CD4-positive, CD25-positive, alpha-beta regulatory T cell (primary cell): ENCODE results near the gene RGL4. TPM values are rescaled to one million over a fixed set of nuclear protein-coding genes. Genes with fewer than 3 reads are reported as not detected.

ENCODE experiments used
- ATAC-seq, 2 donors: fragments of 150-1000 bp; cut with Tn5 transposase; one replicate each; pipeline ENCODE4 v1.10.0; 2021; ENCODE audit warnings: low read depth in 2 of 2, moderate number of reproducible peaks in 2 of 2, moderate library complexity in 1 of 2
- DNase-seq, 3 donors: peaks; one replicate each; pipeline versions ENCODE4 v3.0.0 to v3.0.0-alpha.2; 2012 to 2022; ENCODE audit warnings: mixed read lengths in 1 of 3
- H3K27ac ChIP-seq: one replicate; pipeline ENCODE4 v1.7.0; 2013; ENCODE audit warnings: mild to moderate bottlenecking, low read length; ENCODE audit not compliant: insufficient read depth, poor library complexity, severe bottlenecking
- H3K27me3 ChIP-seq: one replicate; pipeline ENCODE4 v1.7.0; 2013; ENCODE audit warnings: low read length; ENCODE audit not compliant: control insufficient read depth, insufficient read depth
- H3K36me3 ChIP-seq: one replicate; pipeline ENCODE4 v1.7.0; 2013; ENCODE audit warnings: mild to moderate bottlenecking, low read length, moderate library complexity; ENCODE audit not compliant: control insufficient read depth, insufficient read depth
- H3K4me1 ChIP-seq: 2 replicates; pipeline ENCODE4 v1.7.0; 2013; ENCODE audit warnings: mild to moderate bottlenecking, low read length; ENCODE audit not compliant: insufficient read depth, control insufficient read depth, poor library complexity, severe bottlenecking
- H3K4me3 ChIP-seq: one replicate; pipeline ENCODE4 v1.7.0; 2013; ENCODE audit warnings: low read depth, mild to moderate bottlenecking, low read length, moderate library complexity
- H3K9me3 ChIP-seq, 2 experiments: 1 replicate in 1 of 2; 2 replicates in 1 of 2; pipeline ENCODE4 v1.7.0; 2013; ENCODE audit warnings: low read length in 2 of 2, mild to moderate bottlenecking in 1 of 2, moderate library complexity in 1 of 2; ENCODE audit not compliant: control insufficient read depth in 2 of 2
- H3K27ac Mint-ChIP-seq, 3 donors: one replicate each; pipeline ENCODE4 v1.8.0; 2020 to 2022; ENCODE audit warnings: mild to moderate bottlenecking in 3 of 3, mixed read lengths in 3 of 3, moderate library complexity in 2 of 3
- H3K27me3 Mint-ChIP-seq: one replicate; pipeline ENCODE4 v1.8.0; 2022; ENCODE audit warnings: mild to moderate bottlenecking, mixed read lengths
- H3K36me3 Mint-ChIP-seq: one replicate; pipeline ENCODE4 v1.8.0; 2020; ENCODE audit warnings: mixed read lengths
- H3K4me1 Mint-ChIP-seq, 4 donors: one replicate each; pipeline ENCODE4 v1.8.0; 2020 to 2022; ENCODE audit warnings: mixed read lengths in 4 of 4, mild to moderate bottlenecking in 1 of 4
- H3K4me3 Mint-ChIP-seq, 4 donors: one replicate each; pipeline ENCODE4 v1.8.0; 2020 to 2022; ENCODE audit warnings: mild to moderate bottlenecking in 4 of 4, mixed read lengths in 4 of 4, moderate library complexity in 3 of 4
- H3K9me3 Mint-ChIP-seq, 7 donors: one replicate each; pipeline ENCODE4 v1.8.0; 2020 to 2022; ENCODE audit warnings: mixed read lengths in 7 of 7, mild to moderate bottlenecking in 3 of 7, moderate library complexity in 2 of 7
- polyA plus RNA-seq, 4 donors: library from polyadenylated mRNA; unstranded; fragments of 300-500 nt; fragmentation: Illumina TruSeq; gene quantifications; one replicate each; pipeline ENCODE4 v1.2.3, GENCODE V29; 2021
- total RNA-seq: library from RNA; stranded (reverse); gene quantifications from one replicate; pipeline ENCODE4 v1.2.3, GENCODE V29; 2022

The RGL4 gene
- total and polyA plus RNA-seq, 5 donors from 2014 or later, result 22.1 to 85.0 (median 82.7) TPM

- Mint-ChIP-seq H3K9me3 (peaks cover 0 to 2% (median 0%) of the 10 kb centered on the region in 7 donors), H3K27me3 (no peaks in the 10 kb centered on the region), H3K4me3 (peak overlapping the region; percentile 83 to 99 (median 98)), H3K36me3 (peaks cover 40% of the 10 kb centered on the region), H3K27ac (peak overlapping the region; percentile 99 to 100 (median 100)), H3K4me1 (peaks cover 0 to 71% (median 31%) of the 10 kb centered on the region in 4 donors)
- H3K36me3 ChIP-seq, result peaks cover 48% of the 10 kb centered on the region
- no peaks in the 10 kb centered on the region for H3K9me3 ChIP-seq
- H3K4me1 ChIP-seq, result peaks cover 34% of the 10 kb centered on the region
- ATAC-seq (peak; percentile 100), DNase-seq (peak; percentile 52 to 94 (median 85))
- peak overlapping the region; percentile 91 for H3K27ac ChIP-seq
- H3K27me3 ChIP-seq, result no peaks in the 10 kb centered on the region
- peak overlapping the region; percentile 84 for H3K4me3 ChIP-seq
Observed at GRCh38 chr22:23696326-23696851, 5.6 kb downstream of the RGL4 start.

DNA sequence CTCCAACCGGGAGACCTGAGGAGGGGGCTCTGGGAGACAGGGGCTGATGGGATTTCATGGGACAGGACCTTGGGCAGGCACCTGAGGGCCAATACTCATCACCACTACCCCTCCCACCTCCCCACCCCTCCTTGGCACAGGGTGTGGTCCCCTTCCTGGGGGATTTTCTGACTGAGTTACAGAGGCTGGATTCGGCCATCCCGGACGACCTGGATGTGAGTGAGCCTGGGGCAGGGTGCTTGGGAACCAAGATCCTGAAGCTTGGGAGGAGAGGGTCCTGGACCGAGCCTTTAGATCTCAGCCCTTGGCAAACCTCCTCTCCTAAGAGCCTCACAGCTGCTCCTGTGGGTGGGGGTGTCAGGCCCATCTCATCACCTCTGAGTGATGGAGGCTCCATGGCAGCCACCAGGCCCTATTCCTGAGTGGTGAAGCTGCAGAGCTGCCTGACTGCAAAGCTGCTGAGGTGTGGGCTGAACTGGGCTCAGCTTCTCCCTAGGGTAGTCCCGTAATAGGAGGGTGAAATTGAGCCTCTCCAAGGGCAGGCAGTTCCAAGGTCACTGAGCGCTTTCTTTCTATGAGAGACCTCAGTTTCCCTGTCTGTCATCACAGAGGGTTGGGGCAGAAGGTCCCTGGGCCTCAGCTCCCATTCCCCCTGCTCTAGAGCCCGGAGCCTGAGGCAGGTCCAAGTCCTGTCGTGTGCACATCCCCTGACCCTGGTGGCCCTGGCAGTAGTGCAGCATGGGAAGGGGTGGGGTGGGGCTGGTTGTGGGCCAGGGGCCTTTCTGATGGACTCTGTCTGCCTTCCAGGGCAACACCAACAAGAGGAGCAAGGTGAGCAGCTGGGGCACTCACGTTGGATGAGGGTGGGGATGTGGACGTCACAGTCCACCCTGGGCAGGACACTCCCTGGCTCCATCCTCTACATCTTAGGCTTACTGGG is 6.5 kb downstream of the RGL4 start:
- Histone ChIP-seq H3K36me3 (peaks cover 57% of the 10 kb centered on the region), H3K27ac (peak overlapping the region; percentile 91), H3K27me3 (no peaks in the 10 kb centered on the region), H3K4me3 (peak overlapping the region; percentile 84), H3K9me3 (no peaks in the 10 kb centered on the region), H3K4me1 (peaks cover 34% of the 10 kb centered on the region)
- Mint-ChIP-seq H3K4me3 (peak overlapping the region; percentile 83 to 99 (median 98)), H3K27me3 (no peaks in the 10 kb centered on the region), H3K4me1 (peaks cover 9 to 80% (median 38%) of the 10 kb centered on the region in 4 donors), H3K36me3 (peaks cover 48% of the 10 kb centered on the region), H3K27ac (peak overlapping the region; percentile 99 to 100 (median 100)), H3K9me3 (peaks cover 0 to 2% (median 0%) of the 10 kb centered on the region in 7 donors)
- DNase-seq, result no peak
- no peak for ATAC-seq

GRCh38 chr22:23698094-23698493 is 7.3 kb downstream of the RGL4 start:
- peak overlapping the region; percentile 50 to 99 (median 73) for H3K4me3 Mint-ChIP-seq
- peaks cover 9 to 84% (median 44%) of the 10 kb centered on the region in 4 donors for H3K4me1 Mint-ChIP-seq
- peaks cover 49% of the 10 kb centered on the region for H3K36me3 Mint-ChIP-seq
- no peaks in the 10 kb centered on the region for H3K27me3 Mint-ChIP-seq
- DNase-seq (no peak), ATAC-seq (no peak)
- H3K27ac Mint-ChIP-seq, result peak overlapping the region; percentile 99 to 100 (median 100)
- Histone ChIP-seq H3K27ac (peak overlapping the region; percentile 91), H3K4me1 (peaks cover 34% of the 10 kb centered on the region), H3K27me3 (no peaks in the 10 kb centered on the region), H3K9me3 (no peaks in the 10 kb centered on the region), H3K36me3 (peaks cover 64% of the 10 kb centered on the region), H3K4me3 (no peak overlapping the region)
- H3K9me3 Mint-ChIP-seq, result peaks cover 0 to 2% (median 0%) of the 10 kb centered on the region in 7 donors

DNA sequence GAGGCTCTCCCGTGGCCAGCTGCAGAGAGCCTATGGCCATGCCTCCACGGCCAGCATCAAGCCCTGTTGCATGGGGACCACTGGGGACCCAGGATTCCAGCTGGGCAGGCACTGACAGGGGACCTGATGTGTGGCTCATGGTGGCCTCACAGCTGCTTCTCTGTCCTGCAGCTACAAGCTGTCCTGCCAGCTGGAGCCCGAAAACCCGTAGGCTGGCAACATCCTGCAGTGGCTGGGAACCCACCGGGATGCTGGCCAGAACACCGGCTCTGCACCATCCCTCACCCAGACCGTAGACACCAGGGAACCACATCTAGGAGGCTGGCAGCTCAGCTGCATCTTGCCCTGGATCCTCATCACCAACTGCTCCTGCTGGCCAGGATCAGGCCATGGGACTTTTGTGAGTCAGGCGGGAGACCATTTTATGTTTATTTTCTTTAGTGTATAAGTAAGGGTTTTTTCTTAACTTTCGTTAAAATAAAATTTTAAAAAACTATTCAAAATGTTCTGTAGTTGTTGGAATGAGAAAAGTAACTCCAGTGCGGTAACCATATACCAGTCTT is 7.9 kb downstream of the RGL4 start:
- DNase-seq, result no peak
- Histone ChIP-seq H3K9me3 (no peaks in the 10 kb centered on the region), H3K4me3 (no peak overlapping the region), H3K4me1 (peaks cover 34% of the 10 kb centered on the region), H3K36me3 (peaks cover 64% of the 10 kb centered on the region), H3K27ac (no peak overlapping the region), H3K27me3 (no peaks in the 10 kb centered on the region)
- Mint-ChIP-seq H3K4me1 (peaks cover 9 to 90% (median 48%) of the 10 kb centered on the region in 4 donors), H3K9me3 (peaks cover 0 to 2% (median 0%) of the 10 kb centered on the region in 7 donors), H3K36me3 (peaks cover 56% of the 10 kb centered on the region), H3K27ac (peak overlapping the region in 2 of 3 donors; percentile 69 to 100), H3K27me3 (no peaks in the 10 kb centered on the region), H3K4me3 (peak overlapping the region; percentile 10 to 83 (median 56))
- ATAC-seq, result no peak

GRCh38 chr22:23700706-23701105 is 9.9 kb downstream of the RGL4 start:
- Mint-ChIP-seq H3K4me1 (peaks cover 21 to 93% (median 61%) of the 10 kb centered on the region in 4 donors), H3K27me3 (no peaks in the 10 kb centered on the region), H3K27ac (peak overlapping the region in 2 of 3 donors; percentile 71 to 72), H3K9me3 (peaks cover 0 to 2% (median 0%) of the 10 kb centered on the region in 7 donors), H3K4me3 (no peak overlapping the region), H3K36me3 (peaks cover 70% of the 10 kb centered on the region)
- Histone ChIP-seq H3K27me3 (no peaks in the 10 kb centered on the region), H3K4me1 (peaks cover 42% of the 10 kb centered on the region), H3K9me3 (no peaks in the 10 kb centered on the region), H3K36me3 (peaks cover 57% of the 10 kb centered on the region), H3K4me3 (no peak overlapping the region), H3K27ac (no peak overlapping the region)
- ATAC-seq, result no peak
- DNase-seq, result no peak

DNA sequence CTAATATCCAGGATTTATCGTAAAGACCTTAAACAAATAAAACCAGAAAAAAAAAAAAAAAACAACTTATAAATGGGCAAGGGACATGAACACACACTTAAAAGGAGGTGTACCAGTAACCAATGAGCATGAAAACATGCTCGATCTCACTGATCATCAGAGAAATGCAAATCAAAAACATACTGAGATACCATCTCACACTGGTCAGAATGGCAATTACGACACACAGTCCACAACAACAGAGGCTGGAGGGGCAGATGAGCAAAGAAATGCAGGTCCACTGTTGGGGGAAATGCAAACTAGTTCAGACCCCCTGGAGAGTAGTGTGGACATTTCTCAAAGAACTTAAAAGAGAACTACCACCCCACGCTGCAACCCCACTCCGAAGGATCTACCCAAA is 13.2 kb downstream of the RGL4 start:
- peaks cover 76% of the 10 kb centered on the region for H3K36me3 ChIP-seq
- H3K4me1 ChIP-seq, result peaks cover 18% of the 10 kb centered on the region
- Mint-ChIP-seq H3K27me3 (no peaks in the 10 kb centered on the region), H3K4me3 (peak overlapping the region in 1 of 4 donors; percentile 59), H3K27ac (peak overlapping the region; percentile 18 to 84 (median 77)), H3K36me3 (peaks cover 89% of the 10 kb centered on the region), H3K9me3 (peaks cover 0 to 2% (median 0%) of the 10 kb centered on the region in 7 donors), H3K4me1 (peaks cover 27 to 81% (median 66%) of the 10 kb centered on the region in 4 donors)
- peak overlapping the region; percentile 6 for H3K27ac ChIP-seq
- H3K9me3 ChIP-seq, result no peaks in the 10 kb centered on the region
- peak overlapping the region; percentile 48 for H3K4me3 ChIP-seq
- no peaks in the 10 kb centered on the region for H3K27me3 ChIP-seq
- ATAC-seq (no peak), DNase-seq (no peak)

DNA sequence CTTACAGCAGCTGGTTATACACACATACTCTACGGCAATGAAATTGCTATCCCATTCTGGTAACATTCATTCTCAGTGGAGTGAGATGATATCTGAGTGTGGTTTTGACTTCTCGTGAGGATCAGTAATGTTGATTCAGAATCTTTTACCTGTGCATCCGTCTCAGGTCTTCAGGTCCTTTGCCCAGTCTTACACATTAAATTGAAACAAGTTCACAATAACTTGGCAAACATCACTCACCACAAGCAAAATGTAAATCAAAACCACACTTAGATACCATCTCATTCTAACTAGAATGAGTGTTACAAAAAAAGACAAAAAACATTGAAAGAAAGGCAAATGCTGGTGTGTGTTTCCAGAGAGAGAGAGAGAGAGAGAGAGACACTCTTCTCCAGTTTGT is 14.0 kb downstream of the RGL4 start:
- H3K4me1 Mint-ChIP-seq, result peaks cover 29 to 87% (median 62%) of the 10 kb centered on the region in 4 donors
- H3K27me3 Mint-ChIP-seq, result no peaks in the 10 kb centered on the region
- peak; percentile 50 to 60 for ATAC-seq
- peaks cover 0 to 2% (median 0%) of the 10 kb centered on the region in 7 donors for H3K9me3 Mint-ChIP-seq
- peaks cover 89% of the 10 kb centered on the region for H3K36me3 Mint-ChIP-seq
- Histone ChIP-seq H3K4me3 (peak overlapping the region; percentile 48), H3K9me3 (no peaks in the 10 kb centered on the region), H3K36me3 (peaks cover 76% of the 10 kb centered on the region), H3K27ac (peak overlapping the region; percentile 62), H3K4me1 (peaks cover 18% of the 10 kb centered on the region), H3K27me3 (no peaks in the 10 kb centered on the region)
- H3K27ac Mint-ChIP-seq, result peak overlapping the region; percentile 74 to 84 (median 77)
- H3K4me3 Mint-ChIP-seq, result peak overlapping the region; percentile 27 to 85 (median 60)
- DNase-seq, result peak in 2 of 3 donors; percentile 24 to 50
